K562 (cell line): Measurements from ENCODE around the gene KCNQ5.

ENCODE experiments used
- NUFIP1 ChIP-seq: fragments of 450-650 bp; IDR thresholded peaks from 2 replicates; pipeline ENCODE4 v1.6.1; 2018; ENCODE audit not compliant: partially characterized antibody
- SMARCC2 ChIP-seq: fragments of 450-650 bp; IDR thresholded peaks from 2 replicates; pipeline ENCODE4 v1.6.1; 2017; ENCODE audit warnings: antibody characterized with exemption, moderate library complexity, mild to moderate bottlenecking, low read depth
- SP2 ChIP-seq: IDR thresholded peaks from 2 replicates; pipeline ENCODE4 v1.6.1; 2011; ENCODE audit warnings: mild to moderate bottlenecking, low read depth, low read length, moderate library complexity; ENCODE audit not compliant: poor library complexity, severe bottlenecking; ENCODE audit errors: extremely low read depth
- TF ChIP-seq, protein P1 (sequence below), 3 experiments: IDR thresholded peaks in 2 of 3; conservative IDR thresholded peaks in 1 of 3; 2 replicates each; pipeline ENCODE4 v1.5.1; 2011 to 2012; ENCODE audit warnings: low read length in 3 of 3, mild to moderate bottlenecking in 3 of 3, control low read depth in 2 of 3, improper control_type of control experiment in 1 of 3, inconsistent platforms in 1 of 3, low read depth in 1 of 3, mixed read lengths in 1 of 3, moderate library complexity in 1 of 3; ENCODE audit not compliant: insufficient read depth in 2 of 3

DNA sequence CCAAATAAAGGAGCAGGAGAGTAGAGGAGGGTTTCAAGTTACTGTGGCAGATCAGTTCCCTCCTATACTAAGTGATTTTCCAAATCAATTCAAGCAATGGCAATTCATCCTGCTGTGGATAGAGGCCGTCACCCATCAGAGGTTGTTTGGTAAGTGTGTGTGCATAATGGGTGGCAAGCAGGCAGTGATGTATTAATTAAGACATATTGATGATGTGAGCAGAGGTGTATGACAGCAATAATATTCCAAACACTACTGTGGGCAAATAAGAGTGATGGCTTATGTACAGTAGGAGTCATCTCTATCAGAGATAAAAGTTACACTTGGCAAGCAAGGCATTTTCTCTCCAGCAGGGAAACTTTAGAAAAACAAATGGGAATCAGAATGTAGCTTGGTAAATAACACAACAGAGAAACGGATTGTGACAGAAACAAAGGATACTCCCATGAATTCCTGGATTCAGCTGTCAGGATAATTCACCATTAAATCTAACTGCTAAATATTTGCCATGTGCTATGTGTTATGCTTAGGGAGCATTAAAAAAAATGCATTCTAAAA is 407.1 kb downstream of the KCNQ5 start:
- no peak for TF ChIP-seq SP2
- TF ChIP-seq, protein P1, sequence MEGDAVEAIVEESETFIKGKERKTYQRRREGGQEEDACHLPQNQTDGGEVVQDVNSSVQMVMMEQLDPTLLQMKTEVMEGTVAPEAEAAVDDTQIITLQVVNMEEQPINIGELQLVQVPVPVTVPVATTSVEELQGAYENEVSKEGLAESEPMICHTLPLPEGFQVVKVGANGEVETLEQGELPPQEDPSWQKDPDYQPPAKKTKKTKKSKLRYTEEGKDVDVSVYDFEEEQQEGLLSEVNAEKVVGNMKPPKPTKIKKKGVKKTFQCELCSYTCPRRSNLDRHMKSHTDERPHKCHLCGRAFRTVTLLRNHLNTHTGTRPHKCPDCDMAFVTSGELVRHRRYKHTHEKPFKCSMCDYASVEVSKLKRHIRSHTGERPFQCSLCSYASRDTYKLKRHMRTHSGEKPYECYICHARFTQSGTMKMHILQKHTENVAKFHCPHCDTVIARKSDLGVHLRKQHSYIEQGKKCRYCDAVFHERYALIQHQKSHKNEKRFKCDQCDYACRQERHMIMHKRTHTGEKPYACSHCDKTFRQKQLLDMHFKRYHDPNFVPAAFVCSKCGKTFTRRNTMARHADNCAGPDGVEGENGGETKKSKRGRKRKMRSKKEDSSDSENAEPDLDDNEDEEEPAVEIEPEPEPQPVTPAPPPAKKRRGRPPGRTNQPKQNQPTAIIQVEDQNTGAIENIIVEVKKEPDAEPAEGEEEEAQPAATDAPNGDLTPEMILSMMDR (IDR thresholded peaks at IDR 0.05 in 2 of 3, conservative IDR thresholded peaks at IDR 0.05 in 1 of 3; ENCODE audit: insufficient read depth in 2 of 3, low read depth in 1 of 3, low read length in 3 of 3) = no peak
- no peak for TF ChIP-seq SMARCC2
- TF ChIP-seq NUFIP1 = no peak
